ENCODE data around the gene PRR27.
"Not testable (repeated sequence)": the region's sequence is repeated elsewhere in the genome, so short reads cannot be mapped to it uniquely, and the experiment has no call there.

The PRR27 gene

DNA sequence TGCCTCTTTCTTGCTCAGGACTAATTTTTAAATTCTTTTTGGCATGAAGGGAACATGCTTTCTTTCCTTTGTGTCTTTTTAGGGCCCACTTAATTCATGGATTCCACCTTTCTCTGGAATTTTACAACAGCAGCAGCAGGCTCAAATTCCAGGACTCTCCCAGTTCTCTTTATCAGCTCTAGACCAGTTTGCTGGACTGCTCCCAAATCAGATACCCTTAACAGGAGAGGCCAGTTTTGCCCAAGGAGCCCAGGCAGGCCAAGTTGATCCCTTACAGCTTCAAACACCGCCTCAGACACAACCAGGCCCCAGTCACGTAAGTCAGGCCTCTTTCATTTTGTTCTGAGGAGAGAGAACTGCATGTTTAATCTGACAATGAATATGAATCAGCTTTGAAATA is 43.8 kb downstream of the PRR27 start:
- DNase-seq (ENCODE audit: low read depth in 2 of 2), result no peak

DNA sequence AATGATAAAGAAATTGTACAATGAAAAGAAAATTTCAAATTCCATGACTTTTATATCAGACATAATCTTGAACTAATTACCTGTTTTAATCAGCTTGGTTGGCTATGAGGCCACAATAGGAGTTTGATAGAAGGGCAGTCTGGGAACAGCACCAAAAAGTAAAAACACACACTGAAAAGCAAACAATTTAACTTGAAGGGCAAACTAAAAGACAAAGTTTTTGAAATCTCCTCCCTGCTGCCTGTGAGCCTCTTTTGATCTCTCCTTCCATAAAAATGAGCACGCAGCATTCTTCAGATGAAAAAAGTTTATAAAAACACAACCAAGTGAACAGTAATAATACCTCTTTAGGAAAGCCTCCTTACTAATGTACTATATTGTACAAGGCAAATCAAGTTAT is 49.6 kb downstream of the PRR27 start:
- DNase-seq (ENCODE audit: low read depth in 2 of 2), result no peak

DNA sequence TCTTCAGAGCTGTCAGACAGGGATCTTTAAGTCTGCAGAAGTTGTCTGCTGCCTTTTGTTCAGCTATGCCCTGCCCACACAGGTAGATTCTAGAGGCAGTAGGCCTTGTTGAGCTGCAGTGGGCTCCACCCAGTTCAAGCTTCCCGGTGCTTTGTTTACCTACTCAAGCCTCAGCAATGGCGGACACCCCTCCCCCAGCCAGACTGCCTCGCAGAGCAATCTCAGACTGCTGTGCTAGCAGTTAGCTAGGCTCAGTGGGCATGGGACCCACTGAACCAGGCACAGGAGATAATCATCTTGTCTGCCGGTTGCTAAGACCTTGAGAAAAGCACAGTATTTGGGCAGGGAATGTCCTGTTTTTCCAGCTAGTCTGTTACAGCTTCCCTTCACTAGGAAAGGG is 58.7 kb downstream of the PRR27 start:
- DNase-seq (ENCODE audit: low read depth in 2 of 2), result not testable (repeated sequence)

Measured in stimulated activated CD4-positive, alpha-beta T cell treated with anti-CD3 and anti-CD28 coated beads, Interleukin-4, amount 100 ng/mL, for 48 hours (primary cell).